C4-2B (cell line): Measurements from ENCODE around the gene BSG.

Experiments used
- H3K27ac ChIP-seq: fragments of 450-650 bp; 2 replicates; pipeline ENCODE4 v1.5.1; 2017
- CTCF ChIP-seq: fragments of 450-650 bp; conservative IDR thresholded peaks from 2 replicates; pipeline ENCODE4 v1.5.1; 2017; ENCODE audit warnings: mild to moderate bottlenecking
- ZFX ChIP-seq: fragments of 450-650 bp; IDR thresholded peaks from 2 replicates; pipeline ENCODE4 v1.6.1; 2017

The BSG gene

GRCh38 chr19:612941-613340, 40.5 kb downstream of the BSG start:
- no peak for TF ChIP-seq ZFX
- no peak for TF ChIP-seq CTCF
- no peak overlapping the region for H3K27ac ChIP-seq

GRCh38 chr19:613732-614567, 41.6 kb downstream of the BSG start:
- TF ChIP-seq CTCF (no peak), ZFX (no peak)
- no peak overlapping the region for H3K27ac ChIP-seq

- H3K27ac ChIP-seq = no peak overlapping the region
- TF ChIP-seq ZFX = no peak
- no peak for TF ChIP-seq CTCF
Observed at GRCh38 chr19:615619-616018, 43.2 kb downstream of the BSG start.

GRCh38 chr19:616062-616700, 43.8 kb downstream of the BSG start:
- no peak for TF ChIP-seq ZFX
- no peak for TF ChIP-seq CTCF
- H3K27ac ChIP-seq = no peak overlapping the region

- TF ChIP-seq CTCF (no peak), ZFX (no peak)
- H3K27ac ChIP-seq = no peak overlapping the region
Observed at GRCh38 chr19:616747-617526, 44.5 kb downstream of the BSG start.

- TF ChIP-seq ZFX = no peak
- no peak for TF ChIP-seq CTCF
- H3K27ac ChIP-seq = no peak overlapping the region
Observed at GRCh38 chr19:617551-618246, 45.3 kb downstream of the BSG start.
